PC-3 (cell line): ENCODE results near the gene KCTD1. TPM values are rescaled to one million over a fixed set of nuclear protein-coding genes. Genes with fewer than 3 reads are reported as not detected.

Experiments
- ATAC-seq: fragments of 200-7000 bp; cut with Tn5 transposase; 2 replicates; pipeline ENCODE4 v1.9.1; 2020; ENCODE audit warnings: mild to moderate bottlenecking, moderate library complexity
- Bru-seq: library from RNA; stranded (reverse); fragments of 400-500 nt; gene quantifications from one replicate; lab custom pipeline; 2021; lab: Mats Ljungman, UMichigan
- BruChase-seq, 2 experiments: library from RNA; stranded (reverse); fragments of 400-500 nt; gene quantifications; one replicate each; lab custom pipeline; 2021; lab: Mats Ljungman, UMichigan
- BruUV-seq: library from RNA; stranded (reverse); fragments of 400-500 nt; replicated peaks from 2 replicates; lab custom pipeline; 2021; lab: Mats Ljungman, UMichigan
- CTCF ChIA-PET: fragments of 300-600 bp; sonication (Branson Sonifier 250); formaldehyde crosslinking; loops from one replicate; lab custom pipeline; 2022; ENCODE audit warnings: antibody characterized with exemption; lab: Charles Lee
- POLR2A ChIA-PET: fragments of 300-600 bp; sonication (Branson Sonifier 250); formaldehyde crosslinking; loops from one replicate; lab custom pipeline; 2022; ENCODE audit warnings: antibody characterized with exemption; ENCODE audit not compliant: unreplicated experiment; lab: Charles Lee
- DNase-seq: peaks from one replicate; pipeline ENCODE4 v3.0.0-alpha.2; 2015
- H2AFZ ChIP-seq: fragments of 300-600 bp; sonication (generic); 2 replicates; pipeline ENCODE4 v1.6.0; 2016; ENCODE audit warnings: antibody characterized with exemption, low read length
- H3F3A ChIP-seq: fragments of 300-600 bp; sonication (generic); one replicate; pipeline ENCODE4 v1.6.0; 2017; ENCODE audit warnings: antibody characterized with exemption, low read length, control low read depth, mild to moderate bottlenecking; ENCODE audit not compliant: unreplicated experiment
- H3K27ac ChIP-seq: fragments of 300-600 bp; sonication (generic); 2 replicates; pipeline ENCODE4 v1.5.1; 2016; ENCODE audit warnings: mild to moderate bottlenecking, low read length
- H3K27me3 ChIP-seq: fragments of 300-600 bp; sonication (generic); 2 replicates; pipeline ENCODE4 v1.6.1; 2016; ENCODE audit warnings: low read length, mixed read lengths
- H3K36me3 ChIP-seq: fragments of 300-600 bp; sonication (generic); 2 replicates; pipeline ENCODE4 v1.6.1; 2016; ENCODE audit warnings: low read depth, mixed run types, low read length, mixed read lengths
- H3K4me1 ChIP-seq: fragments of 300-600 bp; sonication (generic); 2 replicates; pipeline ENCODE4 v1.5.1; 2016; ENCODE audit warnings: low read length; ENCODE audit not compliant: insufficient read depth
- H3K4me2 ChIP-seq: fragments of 300-600 bp; sonication (generic); 2 replicates; pipeline ENCODE4 v1.6.0; 2016; ENCODE audit warnings: low read length
- H3K4me3 ChIP-seq: fragments of 300-600 bp; sonication (generic); 2 replicates; pipeline ENCODE4 v1.5.1; 2016; ENCODE audit warnings: mild to moderate bottlenecking, low read length, mixed read lengths
- H3K79me2 ChIP-seq: fragments of 300-600 bp; sonication (generic); 2 replicates; pipeline ENCODE4 v1.6.1; 2017; ENCODE audit warnings: low read length, mixed read lengths
- H3K9ac ChIP-seq: fragments of 300-600 bp; sonication (generic); 2 replicates; pipeline ENCODE4 v1.6.0; 2016; ENCODE audit warnings: mild to moderate bottlenecking, low read length
- H3K9me2 ChIP-seq: fragments of 300-600 bp; sonication (generic); replicated peaks from 2 replicates; pipeline ENCODE4 v1.6.1; 2016; ENCODE audit warnings: mixed run types, low read length, mixed read lengths
- H3K9me3 ChIP-seq: fragments of 300-600 bp; sonication (generic); 2 replicates; pipeline ENCODE4 v1.6.1; 2016; ENCODE audit warnings: low read length, mixed read lengths
- H4K20me1 ChIP-seq: fragments of 300-600 bp; sonication (generic); 2 replicates; pipeline ENCODE4 v1.6.1; 2016; ENCODE audit warnings: low read length, mixed read lengths
- CTCF ChIP-seq: fragments of 300-600 bp; sonication (generic); conservative IDR thresholded peaks from 2 replicates; pipeline ENCODE4 v1.5.1; 2017; ENCODE audit warnings: antibody characterized with exemption, low read depth, mild to moderate bottlenecking, low read length
- EZH2 ChIP-seq: fragments of 300-600 bp; sonication (generic); IDR thresholded peaks from one replicate; pipeline ENCODE4 v1.6.1; 2017; ENCODE audit warnings: antibody characterized with exemption, mild to moderate bottlenecking, low read length; ENCODE audit not compliant: unreplicated experiment
- EZH2phosphoT487 ChIP-seq: fragments of 300-600 bp; sonication (generic); IDR thresholded peaks from 2 replicates; pipeline ENCODE4 v1.6.1; 2018; ENCODE audit warnings: mild to moderate bottlenecking, antibody characterized with exemption, low read length, borderline replicate concordance
- intact Hi-C: fragments of 100-400 bp; cut with micrococcal nuclease; formaldehyde crosslinking; loops from 2 replicates; pipeline ENCODE4 v1.9.0; 2023
- long read RNA-seq: library from polyadenylated mRNA; unstranded; transcript quantifications from one replicate; pipeline ENCODE4 v2.0.0, GENCODE V29; 2021; ENCODE audit not compliant: unreplicated experiment
- total RNA-seq: library from RNA; depleted of rRNA; stranded (reverse); fragments of >200 nt; gene quantifications from 2 replicates; pipeline ENCODE4 v1.2.3, GENCODE V29; 2014; rRNA removed

KCTD1 gene
- total RNA-seq (15.8 and 24.0 TPM in 2 replicates), Bru-seq, nascent RNA (percentile 67 among the genes with signal in this experiment), BruChase-seq, experiment 1, labeled RNA remaining after a 6-hour chase (percentile 51 among the genes with signal in this experiment), BruChase-seq, experiment 2, labeled RNA remaining after a 2-hour chase (percentile 59 among the genes with signal in this experiment)
- long read RNA-seq, transcript KCTD1-202 (5 exons, 2,103 nt), result major isoform, 17 of 38 reads
- long read RNA-seq, partial matches to known transcripts, result 1 of 38 reads
- long read RNA-seq, other reads (novel, unspliced or antisense), result 15 of 38 reads

GRCh38 chr18:26548415-26549262 lies at the start of gene KCTD1:
KCTD1 (minus strand) TSS chr18:26548553; CDS start chr18:26548536, 17 bp downstream.
- Histone ChIP-seq H3K27ac (peak within 1 kb of the TSS; percentile 12; the same call in 1 of the 2 replicates), H3K36me3 (no peaks in the 10 kb centered on the region), H3K4me3 (peak within 1 kb of the TSS; percentile 85), H4K20me1 (peaks cover 17% of the 10 kb centered on the region; the same call in 1 of the 2 replicates), H3K9ac (peak within 1 kb of the TSS; percentile 49), H2AFZ (peak within 1 kb of the TSS; percentile 89), H3K4me2 (peak within 1 kb of the TSS; percentile 81), H3K79me2 (peaks cover 55% of the 10 kb centered on the region), H3K4me1 (peaks cover 45% of the 10 kb centered on the region), H3K9me3 (no peaks in the 10 kb centered on the region), H3K9me2 (no peaks in the 10 kb centered on the region), H3K27me3 (no peaks in the 10 kb centered on the region), H3F3A (no peaks in the 10 kb centered on the region)
- no peak for TF ChIP-seq EZH2phosphoT487
- no peak for TF ChIP-seq EZH2
- no peak for TF ChIP-seq CTCF
- ATAC-seq (peak; percentile 37), DNase-seq (peak; percentile 80)
- ChIA-PET POLR2A (interaction anchor here (0.6 to 1.0 kb wide), 4 partner anchors 11 to 69 kb away, joined by 4 to 17 read pairs (median 10); no protein-coding TSS in a partner anchor), CTCF (interaction anchor here (0.5 to 1.2 kb wide), 4 partner anchors 72 to 457 kb away, joined by 3 to 8 read pairs (median 4); no protein-coding TSS in a partner anchor)
- BruUV-seq, result no TSS peak
- intact Hi-C loops, result loop anchor here (2.0 to 5.0 kb wide), 6 partner anchors 26 to 458 kb away; partner anchors contain the start of gene SS18

DNA sequence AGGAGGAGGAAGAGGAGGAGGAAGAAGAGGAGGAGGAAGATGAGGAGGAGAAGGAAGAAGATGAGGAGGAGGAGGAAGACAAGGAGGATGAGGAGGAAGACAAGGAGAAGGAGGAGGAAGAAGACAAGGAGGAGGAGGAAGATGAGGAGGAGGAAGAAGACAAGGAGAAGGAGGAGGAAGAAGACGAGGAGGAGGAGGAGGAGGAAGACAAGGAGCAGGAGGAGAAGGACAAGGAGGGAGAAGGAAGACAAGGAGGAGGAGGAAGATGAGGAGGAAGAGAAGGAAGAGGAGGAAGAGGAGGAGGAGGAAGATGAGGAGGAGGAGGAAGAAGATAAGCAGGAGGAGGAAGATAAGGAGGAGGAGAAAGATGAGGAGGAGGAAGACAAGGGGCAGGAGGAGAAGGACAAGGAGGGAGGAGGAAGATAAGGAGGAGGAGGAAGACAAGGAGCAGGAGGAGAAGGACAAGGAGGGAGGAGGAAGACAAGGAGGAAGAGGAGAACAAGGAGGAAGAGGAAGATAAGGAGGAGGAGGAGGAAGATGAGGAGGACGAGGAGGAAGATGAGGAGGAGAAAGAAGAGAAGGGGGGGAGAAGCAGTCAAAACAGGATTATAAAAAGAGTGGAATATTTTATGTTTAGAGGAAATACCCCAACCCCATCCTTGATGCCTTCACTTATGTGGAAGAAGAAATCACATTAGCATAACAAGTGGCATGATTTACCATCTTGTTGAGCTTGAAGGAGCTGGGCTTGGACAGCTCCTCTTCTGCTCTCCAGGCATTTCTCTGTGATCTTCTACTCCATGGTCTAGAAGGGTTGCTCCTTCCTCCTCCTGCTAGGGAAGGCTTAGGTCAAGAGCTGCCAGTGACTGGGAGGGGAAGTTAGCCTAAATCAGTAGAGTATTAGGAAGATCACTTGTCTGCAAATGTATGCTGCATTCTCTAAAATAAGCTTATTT lies 45.3 kb upstream of the KCTD1 start:
- TF ChIP-seq EZH2 (no peak), CTCF (no peak), EZH2phosphoT487 (no peak)
- ChIA-PET CTCF (no interaction called here), POLR2A (no interaction called here)
- no peaks in the 10 kb centered on the region for H3K79me2 ChIP-seq
- no peaks in the 10 kb centered on the region for H3K27me3 ChIP-seq
- H3K9me3 ChIP-seq, result no peaks in the 10 kb centered on the region
- no peak overlapping the region for H3K4me3 ChIP-seq
- H3K27ac ChIP-seq, result no peak overlapping the region
- no peaks in the 10 kb centered on the region for H3F3A ChIP-seq
- H3K9me2 ChIP-seq, result no peaks in the 10 kb centered on the region; the same call in 1 of the 2 replicates
- H2AFZ ChIP-seq, result no peak overlapping the region
- no peak overlapping the region for H3K4me2 ChIP-seq
- no peak overlapping the region for H3K9ac ChIP-seq
- H4K20me1 ChIP-seq, result no peaks in the 10 kb centered on the region
- DNase-seq, result no peak
- ATAC-seq, result no peak
- no peaks in the 10 kb centered on the region for H3K36me3 ChIP-seq
- intact Hi-C loops, result no loop called here
- H3K4me1 ChIP-seq, result no peaks in the 10 kb centered on the region
- no TSS peak for BruUV-seq
